ENCODE results near the gene DOCK6. TPM values are rescaled to one million over a fixed set of nuclear protein-coding genes. Genes with fewer than 3 reads are reported as not detected.
A peak's percentile ranks its signal among the peaks of the same experiment; 100 is the strongest.

The DOCK6 gene
- total RNA-seq, 1 experiment from 2014 or later = 61.7 TPM

DNA sequence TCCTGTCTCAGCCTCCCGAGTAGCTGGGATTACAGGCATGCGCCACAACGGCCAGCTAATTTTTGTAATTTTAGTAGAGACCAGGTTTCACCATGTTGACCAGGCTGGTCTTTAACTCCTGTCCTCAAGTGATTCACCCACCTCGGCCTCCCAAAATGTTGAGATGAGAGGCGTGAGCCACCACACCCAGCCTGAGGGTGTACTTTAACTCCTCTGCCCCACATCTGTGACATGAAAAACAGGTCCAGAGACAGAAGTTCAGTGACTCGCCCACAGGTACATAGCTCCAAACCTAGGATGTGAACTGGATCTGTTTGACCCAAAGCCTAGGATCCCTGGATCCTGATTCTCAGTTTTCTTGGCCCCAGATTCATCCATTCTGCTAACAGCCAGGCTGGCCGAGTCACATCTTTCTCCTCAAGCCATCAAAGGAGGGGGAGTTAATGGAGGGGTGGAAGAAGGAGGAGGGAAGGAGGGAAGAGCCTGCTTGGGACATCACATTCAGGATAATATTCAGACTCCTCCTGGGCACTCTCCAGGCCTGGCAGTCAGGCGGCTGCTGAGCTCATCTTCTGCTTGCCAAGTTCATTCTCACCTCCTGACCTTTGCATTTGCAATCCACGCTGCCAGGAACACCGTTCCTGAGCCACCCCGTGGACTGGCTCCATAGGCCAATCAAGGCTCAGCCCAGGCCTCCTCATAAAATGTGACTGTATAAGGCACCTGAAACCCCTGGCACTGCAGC lies 109.8 kb downstream of the DOCK6 start:
- BruUV-seq (replicated peaks) = no TSS peak
- Mint-ChIP-seq H3K27me3 (ENCODE audit: insufficient read depth, unreplicated experiment) (no peaks in the 10 kb centered on the region), H3K4me1 (ENCODE audit: insufficient read depth, unreplicated experiment) (peaks cover 20% of the 10 kb centered on the region), H3K4me3 (ENCODE audit: unreplicated experiment) (peak overlapping the region; percentile 13), H3K36me3 (ENCODE audit: insufficient read depth, unreplicated experiment) (peaks cover 16% of the 10 kb centered on the region), H3K9me3 (ENCODE audit: unreplicated experiment) (no peaks in the 10 kb centered on the region), H3K27ac (ENCODE audit: low read depth, unreplicated experiment) (peak overlapping the region; percentile 89)
- DNase-seq (ENCODE audit: unreplicated experiment) = peak; percentile 93
- TF ChIP-seq, protein P1, sequence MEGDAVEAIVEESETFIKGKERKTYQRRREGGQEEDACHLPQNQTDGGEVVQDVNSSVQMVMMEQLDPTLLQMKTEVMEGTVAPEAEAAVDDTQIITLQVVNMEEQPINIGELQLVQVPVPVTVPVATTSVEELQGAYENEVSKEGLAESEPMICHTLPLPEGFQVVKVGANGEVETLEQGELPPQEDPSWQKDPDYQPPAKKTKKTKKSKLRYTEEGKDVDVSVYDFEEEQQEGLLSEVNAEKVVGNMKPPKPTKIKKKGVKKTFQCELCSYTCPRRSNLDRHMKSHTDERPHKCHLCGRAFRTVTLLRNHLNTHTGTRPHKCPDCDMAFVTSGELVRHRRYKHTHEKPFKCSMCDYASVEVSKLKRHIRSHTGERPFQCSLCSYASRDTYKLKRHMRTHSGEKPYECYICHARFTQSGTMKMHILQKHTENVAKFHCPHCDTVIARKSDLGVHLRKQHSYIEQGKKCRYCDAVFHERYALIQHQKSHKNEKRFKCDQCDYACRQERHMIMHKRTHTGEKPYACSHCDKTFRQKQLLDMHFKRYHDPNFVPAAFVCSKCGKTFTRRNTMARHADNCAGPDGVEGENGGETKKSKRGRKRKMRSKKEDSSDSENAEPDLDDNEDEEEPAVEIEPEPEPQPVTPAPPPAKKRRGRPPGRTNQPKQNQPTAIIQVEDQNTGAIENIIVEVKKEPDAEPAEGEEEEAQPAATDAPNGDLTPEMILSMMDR (IDR thresholded peaks at IDR 0.05; ENCODE audit: unreplicated experiment) = no peak
- ChIA-PET CTCF (interaction anchor here (0.6 to 2.2 kb wide), 6 partner anchors 9 to 571 kb away, joined by 3 to 9 read pairs (median 6); no protein-coding TSS in a partner anchor), POLR2A (interaction anchor here (0.5 to 4.9 kb wide), 23 partner anchors 10 to 1288 kb away, joined by 3 to 35 read pairs (median 3); partner anchors contain the start of genes CCDC159, LDLR, TMEM205 and ZNF443)
- intact Hi-C loops (cut with micrococcal nuclease) = loop anchor here (2.0 kb wide), 1 partner anchor 14 kb away; no protein-coding TSS in a partner anchor

DNA sequence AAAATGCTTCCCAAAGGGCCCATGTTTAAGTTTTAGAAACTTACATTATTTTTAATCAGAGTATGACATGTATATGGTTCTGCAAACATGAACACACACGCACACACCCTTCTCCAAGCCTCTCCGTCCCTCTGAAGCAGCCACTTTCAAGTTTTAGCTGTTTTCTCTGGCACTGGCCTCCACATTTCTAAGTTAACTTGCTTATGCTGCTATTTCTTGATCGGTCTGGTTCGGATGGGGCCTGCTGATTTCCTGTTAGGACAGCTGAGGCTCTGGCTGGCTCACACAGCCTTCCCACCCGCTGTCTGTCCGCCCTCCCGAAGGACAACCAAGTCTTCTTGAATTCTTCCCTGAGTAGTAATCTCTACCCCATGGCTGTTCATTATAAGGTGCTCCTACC lies 111.1 kb downstream of the DOCK6 start:
- POLR2A ChIA-PET = interaction anchor here (0.8 to 4.9 kb wide), 3 partner anchors 9 to 66 kb away, joined by 3 to 35 read pairs (median 3); no protein-coding TSS in a partner anchor
- Mint-ChIP-seq H3K27ac (ENCODE audit: low read depth, unreplicated experiment) (peak overlapping the region; percentile 89), H3K4me1 (ENCODE audit: insufficient read depth, unreplicated experiment) (peaks cover 17% of the 10 kb centered on the region), H3K36me3 (ENCODE audit: insufficient read depth, unreplicated experiment) (peaks cover 16% of the 10 kb centered on the region), H3K9me3 (ENCODE audit: unreplicated experiment) (no peaks in the 10 kb centered on the region), H3K27me3 (ENCODE audit: insufficient read depth, unreplicated experiment) (no peaks in the 10 kb centered on the region), H3K4me3 (ENCODE audit: unreplicated experiment) (no peak overlapping the region)
- CTCF ChIA-PET = interaction anchor here (0.6 to 2.2 kb wide), 3 partner anchors 8 to 12 kb away, joined by 3 to 9 read pairs (median 7); no protein-coding TSS in a partner anchor
- TF ChIP-seq, protein P1 (IDR thresholded peaks at IDR 0.05; ENCODE audit: unreplicated experiment) = no peak
- DNase-seq (ENCODE audit: unreplicated experiment) = no peak
- no TSS peak for BruUV-seq (replicated peaks)
- intact Hi-C loops (cut with micrococcal nuclease) = no loop called here

Other genes with a start within 250 kb of the DOCK6 start
- 126 and 127 TPM in 2 replicates for gene LDLR, start 173.1 kb downstream of the DOCK6 start, total RNA-seq (2022)
- gene SPC24, start 106.7 kb downstream of the DOCK6 start, total RNA-seq (2022) = 8.6 and 16.4 TPM in 2 replicates
- gene KANK2, start 65.0 kb downstream of the DOCK6 start, total RNA-seq (2022) = 25.0 and 29.2 TPM in 2 replicates
- not detected in 2 replicates for gene ANGPTL8, start 22.9 kb downstream of the DOCK6 start, total RNA-seq (2022)
- gene TSPAN16, start 33.6 kb upstream of the DOCK6 start, total RNA-seq (2022) = not detected in 2 replicates
- 42.8 and 46.5 TPM in 2 replicates for gene RAB3D, start 77.1 kb upstream of the DOCK6 start, total RNA-seq (2022)
- 93.1 and 96.6 TPM in 2 replicates for gene TMEM205, start 83.7 kb upstream of the DOCK6 start, total RNA-seq (2022)
- 17.2 and 18.2 TPM in 2 replicates for gene CCDC159, start 84.0 kb upstream of the DOCK6 start, total RNA-seq (2022)
- 19.5 and 24.2 TPM in 2 replicates for gene PLPPR2, start 92.9 kb upstream of the DOCK6 start, total RNA-seq (2022)
- gene SWSAP1, start 112.1 kb upstream of the DOCK6 start, total RNA-seq (2022) = 1.0 and 1.4 TPM in 2 replicates
- gene EPOR, start 121.8 kb upstream of the DOCK6 start, total RNA-seq (2022) = 1.7 and 2.7 TPM in 2 replicates
- gene RGL3, start 156.8 kb upstream of the DOCK6 start, total RNA-seq (2022) = not detected in 2 replicates
- gene ODAD3, start 172.6 kb upstream of the DOCK6 start, total RNA-seq (2022) = 0.30 TPM in 1 of 2 replicates, not detected in the other
- 224 and 257 TPM in 2 replicates for gene PRKCSH, start 173.1 kb upstream of the DOCK6 start, total RNA-seq (2022)
- 0.54 TPM in 1 of 2 replicates, not detected in the other for gene ELAVL3, start 218.5 kb upstream of the DOCK6 start, total RNA-seq (2022)
- gene ZNF653, start 243.3 kb upstream of the DOCK6 start, total RNA-seq (2022) = 7.7 and 8.7 TPM in 2 replicates

Measured in MCF 10A (cell line).